HuH-7 (cell line): ENCODE measurements around the gene TK2.
"Not testable (repeated sequence)": the region's sequence is repeated elsewhere in the genome, so short reads cannot be mapped to it uniquely, and the experiment has no call there.

ENCODE experiments used
- DNase-seq: peaks from one replicate; pipeline ENCODE4 v3.0.0; 2011; ENCODE audit warnings: low spot score

The TK2 gene

GRCh38 chr16:66572356-66572755 lies 22.4 kb upstream of the TK2 start:
- DNase-seq: no peak

- no peak for DNase-seq
Measured at GRCh38 chr16:66569827-66570405, 20.0 kb upstream of the TK2 start.

GRCh38 chr16:66569131-66569530 lies 19.2 kb upstream of the TK2 start:
- no peak for DNase-seq

- DNase-seq: no peak
Measured at GRCh38 chr16:66568355-66568754, 18.4 kb upstream of the TK2 start.

GRCh38 chr16:66567270-66567669 lies 17.3 kb upstream of the TK2 start:
- not testable (repeated sequence) for DNase-seq

- no peak for DNase-seq
Measured at GRCh38 chr16:66566051-66566901, 16.4 kb upstream of the TK2 start, which contains the start of gene CMTM1. Gene CMTM1 (plus strand): TSS chr16:66566439. CDS start chr16:66566514, 75 bp downstream.

- DNase-seq: no peak
Measured at GRCh38 chr16:66563574-66564334, 13.8 kb upstream of the TK2 start.

GRCh38 chr16:66562986-66563385 lies 13.1 kb upstream of the TK2 start:
- no peak for DNase-seq

GRCh38 chr16:66562409-66562808 lies 12.5 kb upstream of the TK2 start:
- DNase-seq: no peak

GRCh38 chr16:66561381-66562080 lies 11.6 kb upstream of the TK2 start:
- DNase-seq: no peak

- DNase-seq: no peak
Measured at GRCh38 chr16:66560107-66560506, 10.2 kb upstream of the TK2 start.

- DNase-seq: no peak
Measured at GRCh38 chr16:66554495-66554894, 4.6 kb upstream of the TK2 start.

- DNase-seq: no peak
Measured at GRCh38 chr16:66554021-66554420, 4.1 kb upstream of the TK2 start.

GRCh38 chr16:66553223-66553622 lies 3.3 kb upstream of the TK2 start:
- DNase-seq: no peak

- peak; percentile 89 for DNase-seq
Measured at GRCh38 chr16:66552286-66553177, 2.6 kb upstream of the TK2 start, which contains the start of gene CKLF. Gene CKLF (plus strand): TSS chr16:66552576. CDS start chr16:66552716, 140 bp downstream.

GRCh38 chr16:66551788-66552285 lies 1.9 kb upstream of the TK2 start:
- no peak for DNase-seq

GRCh38 chr16:66551348-66551759 lies 1.4 kb upstream of the TK2 start:
- peak; percentile 71 for DNase-seq

- no peak for DNase-seq
Measured at GRCh38 chr16:66548868-66549267, 1.1 kb downstream of the TK2 start.

GRCh38 chr16:66548068-66548467 lies 1.9 kb downstream of the TK2 start:
- no peak for DNase-seq

GRCh38 chr16:66547101-66547989 lies 2.6 kb downstream of the TK2 start:
- DNase-seq: no peak
